CD4-positive, CD25-positive, alpha-beta regulatory T cell (primary cell): ENCODE data around the gene ATP2B1. TPM values are rescaled to one million over a fixed set of nuclear protein-coding genes. Genes with fewer than 3 reads are reported as not detected.

Experiments used
- ATAC-seq, 2 donors: fragments of 150-1000 bp; cut with Tn5 transposase; one replicate each; pipeline ENCODE4 v1.10.0; 2021; ENCODE audit warnings: low read depth in 2 of 2, moderate number of reproducible peaks in 2 of 2, moderate library complexity in 1 of 2
- DNase-seq, 3 donors: peaks; one replicate each; pipeline versions ENCODE4 v3.0.0 to v3.0.0-alpha.2; 2012 to 2022; ENCODE audit warnings: mixed read lengths in 1 of 3
- H3K27ac ChIP-seq: one replicate; pipeline ENCODE4 v1.7.0; 2013; ENCODE audit warnings: mild to moderate bottlenecking, low read length; ENCODE audit not compliant: insufficient read depth, poor library complexity, severe bottlenecking
- H3K27me3 ChIP-seq: one replicate; pipeline ENCODE4 v1.7.0; 2013; ENCODE audit warnings: low read length; ENCODE audit not compliant: control insufficient read depth, insufficient read depth
- H3K36me3 ChIP-seq: one replicate; pipeline ENCODE4 v1.7.0; 2013; ENCODE audit warnings: mild to moderate bottlenecking, low read length, moderate library complexity; ENCODE audit not compliant: control insufficient read depth, insufficient read depth
- H3K4me1 ChIP-seq: 2 replicates; pipeline ENCODE4 v1.7.0; 2013; ENCODE audit warnings: mild to moderate bottlenecking, low read length; ENCODE audit not compliant: insufficient read depth, control insufficient read depth, poor library complexity, severe bottlenecking
- H3K4me3 ChIP-seq: one replicate; pipeline ENCODE4 v1.7.0; 2013; ENCODE audit warnings: low read depth, mild to moderate bottlenecking, low read length, moderate library complexity
- H3K9me3 ChIP-seq, 2 experiments: 1 replicate in 1 of 2; 2 replicates in 1 of 2; pipeline ENCODE4 v1.7.0; 2013; ENCODE audit warnings: low read length in 2 of 2, mild to moderate bottlenecking in 1 of 2, moderate library complexity in 1 of 2; ENCODE audit not compliant: control insufficient read depth in 2 of 2
- H3K27ac Mint-ChIP-seq, 3 donors: one replicate each; pipeline ENCODE4 v1.8.0; 2020 to 2022; ENCODE audit warnings: mild to moderate bottlenecking in 3 of 3, mixed read lengths in 3 of 3, moderate library complexity in 2 of 3
- H3K27me3 Mint-ChIP-seq: one replicate; pipeline ENCODE4 v1.8.0; 2022; ENCODE audit warnings: mild to moderate bottlenecking, mixed read lengths
- H3K36me3 Mint-ChIP-seq: one replicate; pipeline ENCODE4 v1.8.0; 2020; ENCODE audit warnings: mixed read lengths
- H3K4me1 Mint-ChIP-seq, 4 donors: one replicate each; pipeline ENCODE4 v1.8.0; 2020 to 2022; ENCODE audit warnings: mixed read lengths in 4 of 4, mild to moderate bottlenecking in 1 of 4
- H3K4me3 Mint-ChIP-seq, 4 donors: one replicate each; pipeline ENCODE4 v1.8.0; 2020 to 2022; ENCODE audit warnings: mild to moderate bottlenecking in 4 of 4, mixed read lengths in 4 of 4, moderate library complexity in 3 of 4
- H3K9me3 Mint-ChIP-seq, 7 donors: one replicate each; pipeline ENCODE4 v1.8.0; 2020 to 2022; ENCODE audit warnings: mixed read lengths in 7 of 7, mild to moderate bottlenecking in 3 of 7, moderate library complexity in 2 of 7
- polyA plus RNA-seq, 4 donors: library from polyadenylated mRNA; unstranded; fragments of 300-500 nt; fragmentation: Illumina TruSeq; gene quantifications; one replicate each; pipeline ENCODE4 v1.2.3, GENCODE V29; 2021
- total RNA-seq: library from RNA; stranded (reverse); gene quantifications from one replicate; pipeline ENCODE4 v1.2.3, GENCODE V29; 2022

Gene ATP2B1
- total and polyA plus RNA-seq, 5 donors from 2014 or later, result 51.1 to 189 (median 73.5) TPM

- no peak for ATAC-seq
- H3K27ac ChIP-seq, result no peak overlapping the region
- no peak overlapping the region for H3K4me3 Mint-ChIP-seq
- no peaks in the 10 kb centered on the region for H3K27me3 ChIP-seq
- no peaks in the 10 kb centered on the region for H3K36me3 Mint-ChIP-seq
- H3K27me3 Mint-ChIP-seq, result no peaks in the 10 kb centered on the region
- H3K4me3 ChIP-seq, result no peak overlapping the region
- peaks cover 6% of the 10 kb centered on the region for H3K4me1 ChIP-seq
- no peaks in the 10 kb centered on the region for H3K9me3 Mint-ChIP-seq
- H3K27ac Mint-ChIP-seq, result no peak overlapping the region
- H3K9me3 ChIP-seq, result no peaks in the 10 kb centered on the region
- peaks cover 0 to 14% (median 5%) of the 10 kb centered on the region in 4 donors for H3K4me1 Mint-ChIP-seq
- DNase-seq, result no peak
- no peaks in the 10 kb centered on the region for H3K36me3 ChIP-seq
These were observed 169.7 kb downstream of the ATP2B1 start for GRCh38 chr12:89538897-89539296.

Other genes with a start within 250 kb of the ATP2B1 start
- gene GALNT4, start 184.0 kb downstream of the ATP2B1 start, total RNA-seq, result 8.8 TPM
- gene GALNT4, start 184.0 kb downstream of the ATP2B1 start, polyA plus RNA-seq, result 1 to 10 TPM; 5.0 to 8.1 (median 5.6) TPM
- 22.1 TPM for gene POC1B, start 182.8 kb downstream of the ATP2B1 start, total RNA-seq
- 10 to 100 TPM; 28.2 to 38.0 (median 33.3) TPM for gene POC1B, start 182.8 kb downstream of the ATP2B1 start, polyA plus RNA-seq